K562 (cell line): ENCODE data around the gene HEXD. TPM values are rescaled to one million over a fixed set of nuclear protein-coding genes. Genes with fewer than 3 reads are reported as not detected.

Experiments used
- ATAC-seq: fragments of 200-7000 bp; cut with Tn5 transposase; 3 replicates; pipeline ENCODE4 v1.9.1; 2020; ENCODE audit warnings: moderate library complexity
- BruUV-seq: library from RNA; stranded (reverse); fragments of 400-500 nt; replicated peaks from 2 replicates; lab custom pipeline; 2021; lab: Mats Ljungman, UMichigan
- CTCF ChIA-PET: fragments of 300-600 bp; formaldehyde crosslinking; extraction: SDS; loops from one replicate; lab custom pipeline; 2021; ENCODE audit warnings: low intra/inter-chr PET ratio; lab: Yijun Ruan, JAX
- POLR2A ChIA-PET: fragments of 300-600, 350-650 bp; sonication (Branson Sonifier 250); formaldehyde crosslinking; extraction: SDS; loops from one replicate; lab custom pipeline; 2021; ENCODE audit warnings: antibody characterized with exemption, inconsistent platforms; lab: Yijun Ruan, JAX
- DNase-seq, 4 experiments: peaks; one replicate each; pipeline versions ENCODE4 v3.0.0 to v3.0.0-alpha.2; 2011 to 2018; ENCODE audit warnings: low spot score in 3 of 4, mixed read lengths in 3 of 4; ENCODE audit errors: extremely low read depth in 1 of 4
- FAIRE-seq: peaks from 2 replicates; lab custom pipeline; 2011; peaks lifted over from hg19 to GRCh38; lab: Jason Lieb, UNC
- H2AFZ ChIP-seq: 2 replicates; pipeline ENCODE4 v1.6.0; 2011; ENCODE audit warnings: low read depth, low read length, control low read depth, inconsistent platforms
- H3K27ac ChIP-seq: fragments of 200-600 bp; 3 replicates; pipeline ENCODE4 v1.8.0; 2011; ENCODE audit warnings: low read depth, mild to moderate bottlenecking, control low read depth, inconsistent platforms, low read length, moderate library complexity, mixed read lengths; ENCODE audit errors: extremely low read depth
- H3K27me3 ChIP-seq, 2 experiments: fragments of 300-600 bp in 1 of 2; 2 replicates in 1 of 2; 3 replicates in 1 of 2; pipeline versions ENCODE4 v1.6.0 to v1.8.0; 2011; ENCODE audit warnings: inconsistent platforms in 2 of 2, low read length in 2 of 2, mild to moderate bottlenecking in 1 of 2, mixed read lengths in 1 of 2, moderate library complexity in 1 of 2; ENCODE audit not compliant: control insufficient read depth in 2 of 2, insufficient read depth in 2 of 2
- H3K36me3 ChIP-seq: fragments of 300-600 bp; 3 replicates; pipeline ENCODE4 v1.8.0; 2011; ENCODE audit warnings: mild to moderate bottlenecking, low read length, inconsistent platforms; ENCODE audit not compliant: control insufficient read depth, insufficient read depth
- H3K4me1 ChIP-seq, 2 experiments: fragments of 200-600 bp in 1 of 2; replicated peaks in 1 of 2; 2 replicates in 1 of 2; 3 replicates in 1 of 2; pipeline versions ENCODE4 v1.5.1 to v1.8.0; 2011; ENCODE audit warnings: inconsistent platforms in 2 of 2, low read length in 2 of 2, mild to moderate bottlenecking in 1 of 2, mixed read lengths in 1 of 2, moderate library complexity in 1 of 2; ENCODE audit not compliant: control insufficient read depth in 2 of 2, insufficient read depth in 2 of 2
- H3K4me2 ChIP-seq: 2 replicates; pipeline ENCODE4 v1.6.1; 2011; ENCODE audit warnings: low read length, control low read depth, inconsistent platforms, mixed read lengths; ENCODE audit not compliant: insufficient read depth
- H3K4me3 ChIP-seq: fragments of 200-600 bp; sonication (generic), shearing (Covaris generic); 2 replicates; pipeline ENCODE4 v1.5.1; 2016; ENCODE audit warnings: control low read depth, inconsistent platforms
- H3K79me2 ChIP-seq: fragments of 200-600 bp; 3 replicates; pipeline ENCODE4 v1.8.0; 2011; ENCODE audit warnings: low read length, inconsistent platforms; ENCODE audit not compliant: control insufficient read depth, insufficient read depth
- H3K9ac ChIP-seq, 2 experiments: 2 replicates each; pipeline versions ENCODE4 v1.6.0 to v1.6.1; 2011; ENCODE audit warnings: low read depth in 2 of 2, low read length in 2 of 2, control low read depth in 1 of 2, inconsistent platforms in 1 of 2, mild to moderate bottlenecking in 1 of 2, mixed read lengths in 1 of 2; ENCODE audit not compliant: insufficient read depth in 1 of 2
- H3K9me1 ChIP-seq: one replicate; pipeline ENCODE4 v1.6.0; 2011; ENCODE audit warnings: inconsistent platforms, mild to moderate bottlenecking, low read length, moderate library complexity; ENCODE audit not compliant: control insufficient read depth, insufficient read depth
- H3K9me3 ChIP-seq: replicated peaks from 2 replicates; pipeline ENCODE4 v1.5.1; 2011; ENCODE audit warnings: low read depth, low read length, inconsistent platforms; ENCODE audit not compliant: control insufficient read depth, insufficient read depth
- H4K20me1 ChIP-seq: replicated peaks from 2 replicates; pipeline ENCODE4 v1.6.1; 2011; ENCODE audit warnings: low read length, inconsistent platforms, mixed read lengths; ENCODE audit not compliant: control insufficient read depth, insufficient read depth
- BRD9 ChIP-seq: fragments of 450-650 bp; IDR thresholded peaks from 2 replicates; pipeline ENCODE4 v1.6.1; 2018; ENCODE audit warnings: low read depth; ENCODE audit not compliant: partially characterized antibody
- ETS2 ChIP-seq: IDR thresholded peaks from 2 replicates; pipeline ENCODE4 v1.6.1; 2016; ENCODE audit warnings: borderline replicate concordance, missing genetic modification characterization, mild to moderate bottlenecking, moderate library complexity, missing compliant biosample characterization; ENCODE audit not compliant: poor library complexity, severe bottlenecking
- ETV5 ChIP-seq: sonication (generic); formaldehyde crosslinking; IDR thresholded peaks from 2 replicates; pipeline ENCODE4 v1.4.0; 2020; ENCODE audit warnings: low read depth, mild to moderate bottlenecking, missing genetic modification reagents
- EZH2 ChIP-seq: IDR thresholded peaks from 2 replicates; pipeline ENCODE4 v1.6.1; 2012; ENCODE audit warnings: low read depth, mild to moderate bottlenecking, inconsistent platforms, low read length, borderline replicate concordance
- GATAD2A ChIP-seq: fragments of 450-650 bp; IDR thresholded peaks from 2 replicates; pipeline ENCODE4 v1.6.1; 2017
- RBM15 ChIP-seq: fragments of 200-400 bp; formaldehyde crosslinking; IDR thresholded peaks from 2 replicates; pipeline ENCODE4 v1.6.1; 2018; ENCODE audit warnings: mild to moderate bottlenecking, low read length, moderate library complexity; ENCODE audit not compliant: insufficient read depth
- SRSF7 ChIP-seq: fragments of 200-400 bp; formaldehyde crosslinking; optimal IDR thresholded peaks from 2 replicates; pipeline ENCODE3; 2017; ENCODE audit warnings: mild to moderate bottlenecking, low read depth, low read length
- TBL1XR1 ChIP-seq, 2 experiments: IDR thresholded peaks; 2 replicates each; pipeline ENCODE4 v1.6.1; 2012; ENCODE audit warnings: improper control_type of control experiment in 2 of 2, low read length in 2 of 2, mild to moderate bottlenecking in 1 of 2
- ZNF224 ChIP-seq: sonication (generic); formaldehyde crosslinking; IDR thresholded peaks from 2 replicates; pipeline ENCODE4 v1.8.0; 2022; ENCODE audit warnings: mild to moderate bottlenecking, missing genetic modification reagents
- WGBS: fragments of 100-300 bp; shearing (Covaris generic); methylation state at CpG from one replicate; pipeline ENCODE4 v1.1.6; 2016; ENCODE audit warnings: low coverage, mixed read lengths; ENCODE audit not compliant: insufficient coverage; ENCODE audit errors: missing lambda C conversion rate; 5-methylcytosine and 5-hydroxymethylcytosine counted together
- in situ Hi-C: fragments of 300-500 bp; cut with MboI; formaldehyde crosslinking; loops from 4 replicates; pipeline ENCODE4 v1.15.0; 2018; ENCODE audit warnings: inconsistent platforms, mixed read lengths
- intact Hi-C: fragments of 100-400 bp; cut with micrococcal nuclease; formaldehyde crosslinking; loops from 2 replicates; pipeline ENCODE4 v1.14.2; 2022
- polyA plus RNA-seq, 8 experiments: library from polyadenylated mRNA; depleted of rRNA in 4 of 8; stranded (reverse) in 5 of 8; unstranded in 3 of 8; fragments of >200 nt; fragmentation: Nextera tagmentation in 2 of 8; fragmentation: Illumina TruSeq in 1 of 8; extraction: Ambion mirVana in 2 of 8; extraction: Trizol in 1 of 8; gene quantifications; 2 replicates each; pipeline versions ENCODE4 v1.2.1 to v1.2.3, GENCODE V29; 2011 to 2014; ENCODE audit warnings: inconsistent platforms in 1 of 8, missing spikeins in 1 of 8
- total RNA-seq, 7 experiments: library from RNA; depleted of rRNA in 6 of 7; stranded (reverse); fragments of >200 nt in 6 of 7; fragmentation: Illumina TruSeq in 2 of 7; extraction: Trizol in 2 of 7; gene quantifications; 2 replicates each; pipeline versions ENCODE4 v1.2.1 to v1.2.3, GENCODE V29; 2011 to 2021; ENCODE audit warnings: low replicate concordance in 1 of 7
- TF ChIP-seq, protein P1 (sequence below): sonication (generic); formaldehyde crosslinking; IDR thresholded peaks from 2 replicates; pipeline ENCODE4 v1.8.1; 2023; ENCODE audit warnings: missing genetic modification reagents, mild to moderate bottlenecking, borderline replicate concordance

The HEXD gene
- total and polyA plus RNA-seq, 9 of the 15 experiments (the other 6 are each of a cell fraction or from before 2014, with no cell fraction given): 1.0 to 25.3 (median 10.0) TPM

DNA sequence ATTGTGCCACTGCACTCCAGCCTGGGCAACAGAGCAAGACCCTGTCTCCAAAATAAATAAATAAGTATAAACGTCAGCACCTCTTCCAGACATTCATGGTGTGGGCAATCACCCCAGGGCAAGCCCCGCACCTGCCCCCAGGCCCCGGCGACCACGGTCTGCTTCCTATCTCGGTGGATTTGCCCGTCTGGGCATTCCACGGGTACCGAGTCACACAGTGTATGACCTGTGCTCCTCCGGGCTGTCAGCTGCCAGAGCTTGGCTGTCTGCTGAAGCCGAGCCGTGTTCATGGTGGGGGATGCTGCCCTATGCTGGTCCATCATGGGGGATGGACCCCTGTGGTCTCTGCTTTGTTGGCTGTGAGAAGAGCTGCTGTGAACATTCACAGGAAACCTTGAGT lies 17.0 kb downstream of the HEXD start:
- ATAC-seq (no peak), DNase-seq (no peak), FAIRE-seq (no peak)
- Histone ChIP-seq H3K4me2 (no peak overlapping the region), H3K9ac (peak overlapping the region in 1 of 2 experiments; percentile 45; a peak in 1 of 4 replicates), H3K9me1 (no peaks in the 10 kb centered on the region), H3K36me3 (no peaks in the 10 kb centered on the region), H3K27me3 (no peaks in the 10 kb centered on the region), H4K20me1 (no peaks in the 10 kb centered on the region), H3K79me2 (no peaks in the 10 kb centered on the region), H3K4me1 (peaks cover 0 to 53% of the 10 kb centered on the region in 2 experiments; a peak in 2 of 5 replicates), H2AFZ (no peak overlapping the region), H3K4me3 (no peak overlapping the region), H3K9me3 (no peaks in the 10 kb centered on the region), H3K27ac (no peak overlapping the region)
- 72% methylated on average over 7 of the region's 12 CpGs for WGBS
- in situ Hi-C loops: no loop called here
- no TSS peak for BruUV-seq
- ChIA-PET CTCF (no interaction called here), POLR2A (interaction anchor here (0.6 to 1.3 kb wide), 2 partner anchors 8 to 509 kb away, joined by 3 to 5 read pairs; no protein-coding TSS in a partner anchor)
- TF ChIP-seq ZNF224 (CRISPR knock-in tag) (no peak), RBM15 (no peak), ETV5 (CRISPR knock-in tag) (no peak), GATAD2A (no peak), BRD9 (no peak), SRSF7 (no peak), EZH2 (no peak), ETS2 (no peak), TBL1XR1 (IDR thresholded peaks at IDR 0.05; ENCODE audit: low read length in 2 of 2) (no peak)
- TF ChIP-seq, protein P1, sequence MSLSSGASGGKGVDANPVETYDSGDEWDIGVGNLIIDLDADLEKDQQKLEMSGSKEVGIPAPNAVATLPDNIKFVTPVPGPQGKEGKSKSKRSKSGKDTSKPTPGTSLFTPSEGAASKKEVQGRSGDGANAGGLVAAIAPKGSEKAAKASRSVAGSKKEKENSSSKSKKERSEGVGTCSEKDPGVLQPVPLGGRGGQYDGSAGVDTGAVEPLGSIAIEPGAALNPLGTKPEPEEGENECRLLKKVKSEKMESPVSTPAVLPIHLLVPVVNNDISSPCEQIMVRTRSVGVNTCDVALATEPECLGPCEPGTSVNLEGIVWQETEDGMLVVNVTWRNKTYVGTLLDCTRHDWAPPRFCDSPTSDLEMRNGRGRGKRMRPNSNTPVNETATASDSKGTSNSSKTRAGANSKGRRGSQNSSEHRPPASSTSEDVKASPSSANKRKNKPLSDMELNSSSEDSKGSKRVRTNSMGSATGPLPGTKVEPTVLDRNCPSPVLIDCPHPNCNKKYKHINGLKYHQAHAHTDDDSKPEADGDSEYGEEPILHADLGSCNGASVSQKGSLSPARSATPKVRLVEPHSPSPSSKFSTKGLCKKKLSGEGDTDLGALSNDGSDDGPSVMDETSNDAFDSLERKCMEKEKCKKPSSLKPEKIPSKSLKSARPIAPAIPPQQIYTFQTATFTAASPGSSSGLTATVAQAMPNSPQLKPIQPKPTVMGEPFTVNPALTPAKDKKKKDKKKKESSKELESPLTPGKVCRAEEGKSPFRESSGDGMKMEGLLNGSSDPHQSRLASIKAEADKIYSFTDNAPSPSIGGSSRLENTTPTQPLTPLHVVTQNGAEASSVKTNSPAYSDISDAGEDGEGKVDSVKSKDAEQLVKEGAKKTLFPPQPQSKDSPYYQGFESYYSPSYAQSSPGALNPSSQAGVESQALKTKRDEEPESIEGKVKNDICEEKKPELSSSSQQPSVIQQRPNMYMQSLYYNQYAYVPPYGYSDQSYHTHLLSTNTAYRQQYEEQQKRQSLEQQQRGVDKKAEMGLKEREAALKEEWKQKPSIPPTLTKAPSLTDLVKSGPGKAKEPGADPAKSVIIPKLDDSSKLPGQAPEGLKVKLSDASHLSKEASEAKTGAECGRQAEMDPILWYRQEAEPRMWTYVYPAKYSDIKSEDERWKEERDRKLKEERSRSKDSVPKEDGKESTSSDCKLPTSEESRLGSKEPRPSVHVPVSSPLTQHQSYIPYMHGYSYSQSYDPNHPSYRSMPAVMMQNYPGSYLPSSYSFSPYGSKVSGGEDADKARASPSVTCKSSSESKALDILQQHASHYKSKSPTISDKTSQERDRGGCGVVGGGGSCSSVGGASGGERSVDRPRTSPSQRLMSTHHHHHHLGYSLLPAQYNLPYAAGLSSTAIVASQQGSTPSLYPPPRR (CRISPR knock-in tag): no peak
- intact Hi-C loops: no loop called here
